ENCODE data around the gene LMAN2L. TPM values are rescaled to one million over a fixed set of nuclear protein-coding genes. Genes with fewer than 3 reads are reported as not detected.

The LMAN2L gene
- total RNA-seq, 1 experiment from 2014 or later = 17.6 TPM

DNA sequence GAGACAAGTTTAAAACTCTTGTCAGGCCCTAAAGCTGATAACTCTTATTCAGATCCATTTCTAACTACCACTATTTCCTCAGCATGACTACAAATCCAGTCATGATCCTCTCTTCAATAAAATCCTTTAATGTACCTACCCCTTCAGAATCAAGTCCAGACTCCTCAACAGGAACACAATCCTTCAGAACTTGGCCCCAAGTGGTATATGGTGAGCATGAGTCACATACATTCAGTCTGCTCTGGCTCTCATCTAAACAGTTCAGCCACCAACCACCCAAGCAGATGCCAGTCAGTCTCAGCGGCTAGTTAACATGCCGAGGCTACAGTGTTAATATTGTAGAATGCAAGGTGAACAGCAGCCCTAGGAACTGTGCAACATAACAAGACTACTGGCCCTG lies 9.7 kb downstream of the LMAN2L start:
- Histone ChIP-seq H3K9me3 (ENCODE audit: control insufficient read depth, low read depth, low read length) (no peaks in the 10 kb centered on the region), H3K27ac (ENCODE audit: insufficient read length, low read depth, low read length) (no peak overlapping the region), H3K18ac (ENCODE audit: insufficient read length, low read depth, low read length) (no peak overlapping the region), H3K23me2 (ENCODE audit: insufficient read length, low read depth, low read length, poor library complexity, severe bottlenecking) (no peaks in the 10 kb centered on the region), H3K79me1 (ENCODE audit: insufficient read depth, low read depth, low read length, poor library complexity, severe bottlenecking) (no peaks in the 10 kb centered on the region), H3K56ac (ENCODE audit: insufficient read length, low read depth, low read length) (no peak overlapping the region), H2BK5ac (ENCODE audit: insufficient read length, low read length) (no peak overlapping the region), H4K20me1 (ENCODE audit: control insufficient read depth, insufficient read depth, insufficient read length) (no peaks in the 10 kb centered on the region), H4K5ac (ENCODE audit: insufficient read length, low read depth, low read length) (no peak overlapping the region), H3K4me1 (ENCODE audit: insufficient read depth, low read length) (no peaks in the 10 kb centered on the region), H3K14ac (ENCODE audit: insufficient read depth, low read length) (no peak overlapping the region), H3K79me2 (ENCODE audit: insufficient read depth, low read length) (no peaks in the 10 kb centered on the region), H4K8ac (replicated peaks; ENCODE audit: insufficient read length, low read depth, low read length) (no peak overlapping the region), H3K23ac (ENCODE audit: insufficient read length, low read depth, low read length) (no peak overlapping the region), H3K9ac (ENCODE audit: extremely low read depth, insufficient read length, low read length) (no peak overlapping the region), H2BK15ac (ENCODE audit: low read depth, low read length) (no peak overlapping the region), H4K91ac (ENCODE audit: insufficient read length, low read depth, low read length) (no peak overlapping the region), H2BK120ac (ENCODE audit: low read depth, low read length, poor library complexity, severe bottlenecking) (no peak overlapping the region), H2AFZ (ENCODE audit: low read length) (no peak overlapping the region), H3K4ac (ENCODE audit: low read depth, low read length) (no peak overlapping the region), H2BK12ac (ENCODE audit: insufficient read length, low read depth, low read length) (no peak overlapping the region), H3K4me2 (ENCODE audit: insufficient read depth, insufficient read length, low read length) (no peak overlapping the region), H2BK20ac (ENCODE audit: low read depth, low read length, poor library complexity, severe bottlenecking) (no peak overlapping the region), H2AK5ac (ENCODE audit: insufficient read length, low read length) (no peak overlapping the region), H3T11ph (ENCODE audit: low read length) (no peak overlapping the region), H3K27me3 (ENCODE audit: insufficient read depth, low read length) (no peaks in the 10 kb centered on the region)
- WGBS (ENCODE audit: extremely low coverage, insufficient read length, low lambda C conversion rate) = no CpG with 5 or more reads among the region's 2 CpGs
- TF ChIP-seq, protein P1, sequence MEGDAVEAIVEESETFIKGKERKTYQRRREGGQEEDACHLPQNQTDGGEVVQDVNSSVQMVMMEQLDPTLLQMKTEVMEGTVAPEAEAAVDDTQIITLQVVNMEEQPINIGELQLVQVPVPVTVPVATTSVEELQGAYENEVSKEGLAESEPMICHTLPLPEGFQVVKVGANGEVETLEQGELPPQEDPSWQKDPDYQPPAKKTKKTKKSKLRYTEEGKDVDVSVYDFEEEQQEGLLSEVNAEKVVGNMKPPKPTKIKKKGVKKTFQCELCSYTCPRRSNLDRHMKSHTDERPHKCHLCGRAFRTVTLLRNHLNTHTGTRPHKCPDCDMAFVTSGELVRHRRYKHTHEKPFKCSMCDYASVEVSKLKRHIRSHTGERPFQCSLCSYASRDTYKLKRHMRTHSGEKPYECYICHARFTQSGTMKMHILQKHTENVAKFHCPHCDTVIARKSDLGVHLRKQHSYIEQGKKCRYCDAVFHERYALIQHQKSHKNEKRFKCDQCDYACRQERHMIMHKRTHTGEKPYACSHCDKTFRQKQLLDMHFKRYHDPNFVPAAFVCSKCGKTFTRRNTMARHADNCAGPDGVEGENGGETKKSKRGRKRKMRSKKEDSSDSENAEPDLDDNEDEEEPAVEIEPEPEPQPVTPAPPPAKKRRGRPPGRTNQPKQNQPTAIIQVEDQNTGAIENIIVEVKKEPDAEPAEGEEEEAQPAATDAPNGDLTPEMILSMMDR (conservative IDR thresholded peaks at IDR 0.05) = no peak
- Mint-ChIP-seq H3K27ac (no peak overlapping the region), H3K4me1 (no peaks in the 10 kb centered on the region), H3K9me3 (no peaks in the 10 kb centered on the region), H3K4me3 (no peak overlapping the region), H3K27me3 (ENCODE audit: low read depth) (no peaks in the 10 kb centered on the region; the same call in 1 of the 2 replicates), H3K36me3 (ENCODE audit: insufficient read depth in 1 of 3, low read depth in 3 of 3) (peaks cover 41 to 77% (median 77%) of the 10 kb centered on the region in 3 experiments; a peak in 6 of 7 replicates)
- DNase-seq = no peak

All from H9 (cell line).